Neuron (in vitro differentiated cells): ENCODE results near the gene COL27A1.
"Not testable (repeated sequence)": the region's sequence is repeated elsewhere in the genome, so short reads cannot be mapped to it uniquely, and the experiment has no call there.

Experiments
- H2AFZ ChIP-seq: one replicate; pipeline ENCODE4 v1.6.1; 2013; ENCODE audit warnings: low read depth, mild to moderate bottlenecking, inconsistent platforms, low read length, moderate library complexity
- H3K27me3 ChIP-seq: one replicate; pipeline ENCODE4 v1.6.1; 2013; ENCODE audit warnings: low read length; ENCODE audit not compliant: insufficient read depth
- H3K36me3 ChIP-seq: one replicate; pipeline ENCODE4 v1.6.1; 2013; ENCODE audit warnings: low read length; ENCODE audit not compliant: insufficient read depth
- H3K4me1 ChIP-seq: one replicate; pipeline ENCODE4 v1.6.1; 2013; ENCODE audit warnings: low read length; ENCODE audit not compliant: insufficient read depth
- H3K4me3 ChIP-seq: 2 replicates; pipeline ENCODE4 v1.5.1; 2013; ENCODE audit warnings: mild to moderate bottlenecking, low read length, moderate library complexity
- H3K9me3 ChIP-seq: one replicate; pipeline ENCODE4 v1.6.1; 2013; ENCODE audit warnings: low read length

The COL27A1 gene

GRCh38 chr9:114316605-114317230 is 161.4 kb downstream of the COL27A1 start:
- H3K9me3 ChIP-seq = peaks cover 3% of the 10 kb centered on the region
- no peaks in the 10 kb centered on the region for H3K27me3 ChIP-seq
- H3K36me3 ChIP-seq = no peaks in the 10 kb centered on the region
- no peak overlapping the region for H2AFZ ChIP-seq
- H3K4me1 ChIP-seq = no peaks in the 10 kb centered on the region
- no peak overlapping the region for H3K4me3 ChIP-seq

- Histone ChIP-seq H3K36me3 (no peaks in the 10 kb centered on the region), H3K4me3 (no peak overlapping the region)
Measured at GRCh38 chr9:114317665-114318357, 162.5 kb downstream of the COL27A1 start.

GRCh38 chr9:114318416-114318815 is 163.1 kb downstream of the COL27A1 start:
- H3K4me1 ChIP-seq = no peaks in the 10 kb centered on the region
- no peak overlapping the region for H3K4me3 ChIP-seq
- no peak overlapping the region for H2AFZ ChIP-seq
- H3K27me3 ChIP-seq = no peaks in the 10 kb centered on the region
- no peaks in the 10 kb centered on the region for H3K9me3 ChIP-seq
- no peaks in the 10 kb centered on the region for H3K36me3 ChIP-seq

More at GRCh38 chr9:114317665-114318357, 162.5 kb downstream of the COL27A1 start:
- H3K4me1 ChIP-seq = no peaks in the 10 kb centered on the region
- no peak overlapping the region for H2AFZ ChIP-seq
- no peaks in the 10 kb centered on the region for H3K27me3 ChIP-seq
- H3K9me3 ChIP-seq = no peaks in the 10 kb centered on the region

- Histone ChIP-seq H3K4me1 (no peaks in the 10 kb centered on the region), H3K27me3 (no peaks in the 10 kb centered on the region), H2AFZ (no peak overlapping the region), H3K4me3 (no peak overlapping the region), H3K36me3 (no peaks in the 10 kb centered on the region), H3K9me3 (no peaks in the 10 kb centered on the region)
Measured at GRCh38 chr9:114319147-114319546, 163.8 kb downstream of the COL27A1 start.

GRCh38 chr9:114320710-114321109 is 165.4 kb downstream of the COL27A1 start:
- H3K36me3 ChIP-seq, H3K4me3 ChIP-seq, H2AFZ ChIP-seq, H3K27me3 ChIP-seq, H3K4me1 ChIP-seq, H3K9me3 ChIP-seq: not testable (repeated sequence)

GRCh38 chr9:114321759-114322158 is 166.4 kb downstream of the COL27A1 start:
- H3K4me3 ChIP-seq = no peak overlapping the region
- no peaks in the 10 kb centered on the region for H3K9me3 ChIP-seq
- H3K4me1 ChIP-seq = no peaks in the 10 kb centered on the region
- no peak overlapping the region for H2AFZ ChIP-seq
- no peaks in the 10 kb centered on the region for H3K36me3 ChIP-seq
- H3K27me3 ChIP-seq = peaks cover 5% of the 10 kb centered on the region

- not testable (repeated sequence) for H3K36me3 ChIP-seq, H3K27me3 ChIP-seq, H2AFZ ChIP-seq, H3K4me1 ChIP-seq, H3K4me3 ChIP-seq, H3K9me3 ChIP-seq
Measured at GRCh38 chr9:114322160-114322818, 167.0 kb downstream of the COL27A1 start.

- not testable (repeated sequence) for H3K9me3 ChIP-seq, H3K4me3 ChIP-seq, H3K36me3 ChIP-seq, H3K4me1 ChIP-seq, H3K27me3 ChIP-seq, H2AFZ ChIP-seq
Measured at GRCh38 chr9:114322831-114323531, 167.6 kb downstream of the COL27A1 start, which contains the start of gene ORM1. Gene ORM1, plus strand, starts transcription at chr9:114323098. Its CDS starts 36 bp downstream, at chr9:114323134.

GRCh38 chr9:114323849-114324248 is 168.5 kb downstream of the COL27A1 start:
- H3K27me3 ChIP-seq, H3K4me3 ChIP-seq, H3K4me1 ChIP-seq: not testable (repeated sequence)

GRCh38 chr9:114324492-114324891 is 169.2 kb downstream of the COL27A1 start:
- Histone ChIP-seq H3K27me3 (peaks cover 7% of the 10 kb centered on the region), H3K4me1 (no peaks in the 10 kb centered on the region), H3K36me3 (no peaks in the 10 kb centered on the region), H3K9me3 (no peaks in the 10 kb centered on the region), H3K4me3 (no peak overlapping the region), H2AFZ (no peak overlapping the region)

More at GRCh38 chr9:114323849-114324248, 168.5 kb downstream of the COL27A1 start:
- not testable (repeated sequence) for H3K9me3 ChIP-seq, H2AFZ ChIP-seq, H3K36me3 ChIP-seq

GRCh38 chr9:114324965-114325364 is 169.6 kb downstream of the COL27A1 start:
- not testable (repeated sequence) for H3K4me3 ChIP-seq, H3K4me1 ChIP-seq, H3K27me3 ChIP-seq, H2AFZ ChIP-seq, H3K36me3 ChIP-seq, H3K9me3 ChIP-seq

GRCh38 chr9:114325684-114326254 is 170.4 kb downstream of the COL27A1 start:
- H3K27me3 ChIP-seq = not testable (repeated sequence)

GRCh38 chr9:114327749-114328148 is 172.4 kb downstream of the COL27A1 start:
- H2AFZ ChIP-seq = no peak overlapping the region
- H3K9me3 ChIP-seq = no peaks in the 10 kb centered on the region
- H3K4me3 ChIP-seq = no peak overlapping the region
- peaks cover 7% of the 10 kb centered on the region for H3K27me3 ChIP-seq
- no peaks in the 10 kb centered on the region for H3K4me1 ChIP-seq
- no peaks in the 10 kb centered on the region for H3K36me3 ChIP-seq

More at GRCh38 chr9:114325684-114326254, 170.4 kb downstream of the COL27A1 start:
- H3K4me3 ChIP-seq, H3K36me3 ChIP-seq, H2AFZ ChIP-seq, H3K9me3 ChIP-seq, H3K4me1 ChIP-seq: not testable (repeated sequence)
